ENCODE measurements around the gene TMEM202.
"Not testable (repeated sequence)": the region's sequence is repeated elsewhere in the genome, so short reads cannot be mapped to it uniquely, and the experiment has no call there.

- not testable (repeated sequence) for TF ChIP-seq CTCF (conservative IDR thresholded peaks at IDR 0.05); EZH2 (IDR thresholded peaks at IDR 0.05; ENCODE audit: low read depth)
Measured at GRCh38 chr15:72396331-72396730, 1.8 kb upstream of the TMEM202 start.
